Stimulated activated CD4-positive, alpha-beta T cell treated with anti-CD3 and anti-CD28 coated beads, Interleukin-1b, Interleukin-23, amount 100 ng/mL, for 48 hours (primary cell): Measurements from ENCODE around the gene SLC6A6.
"Not testable (repeated sequence)": the region's sequence is repeated elsewhere in the genome, so short reads cannot be mapped to it uniquely, and the experiment has no call there.

Source experiments
- DNase-seq: peaks from one replicate; pipeline ENCODE4 v3.0.0-alpha.2; 2020

Gene SLC6A6

DNA sequence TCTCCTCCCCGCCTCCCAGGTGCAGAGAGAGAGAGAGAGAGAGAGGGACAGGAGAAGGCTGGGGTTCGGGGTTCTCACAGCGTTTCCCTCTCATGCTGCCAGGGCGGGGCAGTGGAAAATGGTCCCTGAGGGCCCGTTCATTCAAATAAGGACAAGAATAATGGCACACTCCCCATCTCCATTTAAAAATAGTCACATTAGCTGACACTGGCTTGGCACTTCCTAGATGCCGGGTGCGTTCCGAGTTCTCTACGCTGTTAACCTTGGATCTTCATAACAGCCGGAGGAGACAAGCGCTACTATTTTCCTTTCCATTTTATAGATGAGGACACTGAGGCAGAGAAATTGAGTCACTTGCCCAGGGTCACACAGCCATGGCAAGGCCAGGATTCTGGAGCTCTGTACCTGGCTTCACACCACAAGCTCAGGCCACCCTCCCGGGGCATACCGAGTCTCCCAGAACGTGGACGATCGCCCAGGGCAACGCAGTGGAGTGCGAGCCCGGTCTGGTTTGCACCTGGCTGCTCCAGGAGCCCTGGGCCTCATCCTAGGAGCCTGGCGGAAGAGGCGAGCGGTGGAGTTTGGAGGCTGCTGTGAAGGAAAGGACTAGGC lies 608 bp upstream of the SLC6A6 start:
- no peak for DNase-seq

DNA sequence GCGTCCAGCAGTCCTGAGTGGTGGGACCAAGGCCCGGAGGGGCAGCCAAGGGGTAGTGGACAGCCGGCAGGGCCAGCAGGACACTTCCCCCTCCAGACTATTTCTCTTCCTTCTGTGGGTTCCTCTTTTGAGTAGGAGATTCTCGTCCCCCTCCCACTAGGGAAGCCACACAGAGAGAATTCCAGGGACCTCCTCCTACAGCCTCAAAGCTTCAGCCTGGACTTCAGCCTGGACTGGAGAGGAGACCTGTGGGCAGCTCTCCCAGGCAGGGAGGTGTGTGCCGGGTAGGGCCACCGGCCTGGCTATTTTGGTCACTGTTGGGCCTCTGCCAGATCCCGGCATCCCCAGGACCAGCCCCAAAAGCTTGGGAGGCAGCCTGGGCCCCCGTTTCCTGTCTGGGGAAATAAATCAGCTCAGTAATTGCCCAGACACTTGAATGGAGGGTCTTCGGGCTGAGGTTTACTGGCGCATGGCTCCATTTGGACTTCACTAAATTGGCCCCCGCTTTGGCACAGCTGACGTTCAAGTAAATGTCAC lies 1.3 kb downstream of the SLC6A6 start:
- DNase-seq, result no peak

GRCh38 chr3:14404186-14404585 lies 1.8 kb downstream of the SLC6A6 start:
- DNase-seq, result no peak

- no peak for DNase-seq
Observed at GRCh38 chr3:14404631-14405359, 2.4 kb downstream of the SLC6A6 start.

DNA sequence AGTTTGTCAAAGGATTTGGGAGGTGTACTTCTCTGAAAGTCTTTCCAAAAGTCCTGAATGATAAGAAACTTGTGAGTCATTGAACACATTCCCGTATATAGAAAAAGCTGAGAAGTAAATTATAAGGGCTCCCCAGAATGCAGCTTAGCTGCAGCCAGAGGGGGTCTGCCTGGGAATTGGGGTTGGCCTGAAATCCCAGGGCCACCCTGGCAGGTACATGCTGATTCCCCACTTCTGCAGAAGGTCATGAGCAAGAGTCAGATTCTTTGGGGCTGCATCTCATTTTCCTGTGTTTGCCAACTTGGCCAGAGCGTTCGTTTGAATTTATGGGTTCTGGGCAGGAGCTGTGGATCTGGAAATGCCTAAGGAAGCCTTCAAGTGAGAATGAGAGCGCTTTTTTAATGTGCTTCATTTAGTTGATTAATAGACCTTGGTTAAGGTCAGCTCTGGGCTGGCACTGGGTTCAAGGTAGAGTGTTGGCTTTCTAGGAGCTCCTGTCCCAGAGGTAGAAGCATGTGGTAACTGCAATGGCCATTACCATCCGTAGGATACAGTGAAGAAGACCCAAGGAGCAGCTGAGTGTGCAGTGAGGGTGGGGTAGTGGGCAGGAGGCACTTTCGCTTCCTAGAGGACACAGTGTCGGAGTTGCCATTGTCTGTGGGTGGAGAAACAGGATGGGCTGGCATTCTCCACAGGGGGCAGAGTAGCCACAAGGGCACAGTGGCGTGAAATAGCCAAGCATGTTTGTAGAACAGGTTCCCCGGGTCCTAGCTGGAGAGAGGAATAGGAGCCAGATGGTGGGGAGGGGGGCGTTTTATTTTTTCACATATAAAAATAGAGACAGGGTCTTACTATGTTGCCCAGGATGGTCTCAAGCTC lies 3.2 kb downstream of the SLC6A6 start:
- no peak for DNase-seq

GRCh38 chr3:14406336-14406735 lies 3.9 kb downstream of the SLC6A6 start:
- DNase-seq, result no peak

- DNase-seq, result no peak
Observed at GRCh38 chr3:14406766-14407165, 4.4 kb downstream of the SLC6A6 start.

DNA sequence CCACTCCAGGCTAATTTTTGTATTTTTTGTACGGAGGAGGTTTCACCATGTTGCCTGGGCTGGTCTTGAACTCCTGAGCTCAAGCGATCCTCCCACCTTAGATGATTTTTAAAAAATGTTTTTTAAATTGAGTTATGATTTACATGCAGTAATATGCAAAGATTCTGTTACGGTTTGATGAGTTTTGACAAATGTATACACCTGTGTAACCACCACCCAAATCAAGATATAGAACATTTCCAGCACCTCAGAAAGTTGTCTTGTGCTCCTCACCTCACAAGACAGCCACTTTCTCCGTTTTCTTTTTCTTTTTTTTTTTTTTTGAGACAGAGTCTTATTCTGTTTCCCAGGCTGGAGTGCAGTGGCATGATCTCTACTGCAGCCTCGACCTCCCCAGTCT lies 4.8 kb downstream of the SLC6A6 start:
- no peak for DNase-seq

GRCh38 chr3:14409779-14410063 lies 7.3 kb downstream of the SLC6A6 start:
- not testable (repeated sequence) for DNase-seq

- DNase-seq, result no peak
Observed at GRCh38 chr3:14410106-14410502, 7.7 kb downstream of the SLC6A6 start.

DNA sequence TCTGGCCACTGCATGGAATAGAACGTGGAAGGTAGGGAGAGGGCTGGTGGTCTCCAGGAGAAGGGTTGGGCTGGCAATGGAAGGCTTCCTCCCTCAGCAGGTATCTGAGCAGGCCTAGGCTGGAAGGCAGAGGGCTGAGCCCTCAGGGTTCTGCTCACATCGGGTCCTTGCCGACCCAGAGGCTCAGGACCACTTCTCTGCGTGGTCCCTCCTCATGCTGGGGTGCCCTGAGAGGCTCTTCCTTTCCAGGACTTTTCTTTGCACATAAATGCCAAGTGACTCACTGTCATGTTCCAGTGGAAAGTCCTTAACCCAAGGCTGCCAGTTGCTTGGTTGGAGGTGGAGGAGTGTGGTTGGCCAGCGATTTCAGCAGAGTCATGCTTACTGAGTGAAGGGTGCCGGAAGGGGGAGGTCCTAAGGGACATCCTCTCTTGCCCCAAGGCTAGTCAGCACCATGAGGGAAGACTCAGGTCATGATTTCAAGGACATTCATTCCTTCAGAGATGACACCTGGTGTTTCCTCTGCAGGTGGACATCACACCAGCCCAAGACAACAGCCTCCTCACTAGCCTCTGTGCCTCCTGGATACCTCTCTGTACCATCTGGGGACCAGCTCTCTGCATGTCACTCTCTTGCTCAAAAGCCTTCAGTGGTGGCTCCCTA lies 8.2 kb downstream of the SLC6A6 start:
- DNase-seq, result peak; percentile 49

GRCh38 chr3:14411166-14411526 lies 8.7 kb downstream of the SLC6A6 start:
- DNase-seq, result no peak

DNA sequence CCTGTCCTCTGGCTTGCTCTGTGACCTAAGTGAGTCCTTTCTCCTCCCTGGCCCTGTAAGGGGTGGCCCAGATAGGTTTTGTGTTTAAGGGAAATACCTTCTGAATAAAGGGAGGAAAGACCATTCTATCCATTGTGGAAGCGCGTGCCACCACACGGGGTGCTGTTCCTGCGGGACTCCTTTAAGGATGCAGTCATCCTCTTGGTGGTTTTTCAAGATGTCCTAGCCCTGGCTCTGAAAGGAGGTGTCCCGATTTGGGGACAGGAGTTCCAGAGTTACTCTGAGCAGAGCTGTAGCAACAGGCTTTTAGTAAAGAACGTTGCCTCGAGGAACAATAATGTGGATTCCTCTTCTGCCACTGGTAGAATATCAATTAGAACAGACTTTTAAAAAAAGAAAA lies 9.6 kb downstream of the SLC6A6 start:
- DNase-seq, result no peak

DNA sequence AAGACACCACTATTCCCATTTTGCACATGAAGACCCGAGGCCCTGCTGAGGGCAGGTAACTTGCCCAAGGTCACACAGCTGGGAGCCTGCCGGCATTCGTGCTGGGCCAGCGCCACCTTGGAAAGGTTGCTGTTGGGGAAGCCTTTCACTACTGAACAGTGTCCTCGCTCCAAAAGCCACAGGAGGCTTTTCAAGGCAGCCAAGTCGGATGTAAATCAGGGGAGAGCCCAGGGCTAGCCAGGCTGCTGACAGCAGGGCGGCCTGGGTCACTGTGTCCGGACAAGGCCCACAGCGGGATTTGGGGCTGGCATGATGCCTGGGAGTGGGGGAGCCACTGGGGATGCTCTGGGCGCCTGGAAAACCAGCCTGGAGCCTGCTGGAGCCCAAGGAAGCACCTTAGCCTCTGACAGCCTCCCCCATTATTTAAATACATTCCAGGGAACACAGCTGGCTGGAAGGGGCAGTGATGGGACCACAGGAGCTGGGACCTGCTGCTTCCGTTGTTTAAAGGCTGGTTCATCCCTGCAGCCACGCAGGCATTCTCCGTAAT lies 10.5 kb downstream of the SLC6A6 start:
- DNase-seq, result no peak

DNA sequence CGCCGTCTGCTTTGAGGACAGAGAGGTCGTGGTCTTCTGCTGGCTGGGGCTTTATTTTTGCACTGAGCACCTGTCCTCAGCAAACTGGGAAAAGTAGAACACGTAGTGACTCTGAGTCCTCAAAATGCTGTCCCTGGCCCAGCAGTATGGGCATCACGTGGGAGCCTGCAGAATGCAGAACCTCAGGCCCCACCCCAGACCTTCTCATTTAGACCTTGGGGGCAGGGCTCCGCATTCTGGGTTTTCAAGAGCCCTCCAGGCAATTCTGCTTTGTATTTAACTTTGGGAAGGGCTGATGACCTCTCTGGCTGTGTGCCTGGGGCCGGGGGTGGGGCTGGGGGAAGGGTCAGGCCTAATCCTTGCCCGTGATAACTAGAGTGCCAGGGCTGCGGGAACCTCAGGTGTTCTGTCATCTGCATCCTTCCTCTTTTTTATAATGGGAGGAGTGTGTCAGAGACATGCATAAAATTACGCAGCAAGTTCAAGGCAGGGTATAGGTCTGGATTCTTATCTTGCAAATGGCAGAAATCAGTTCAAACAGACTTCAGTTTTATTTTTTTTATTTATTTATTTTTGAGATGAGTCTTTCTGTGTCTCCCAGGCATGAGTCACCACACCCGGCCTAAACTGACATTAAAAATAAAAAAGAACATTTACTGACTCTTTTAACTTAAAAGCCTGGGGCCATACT lies 11.1 kb downstream of the SLC6A6 start:
- no peak for DNase-seq

GRCh38 chr3:14414846-14415464 lies 12.5 kb downstream of the SLC6A6 start:
- DNase-seq, result no peak

DNA sequence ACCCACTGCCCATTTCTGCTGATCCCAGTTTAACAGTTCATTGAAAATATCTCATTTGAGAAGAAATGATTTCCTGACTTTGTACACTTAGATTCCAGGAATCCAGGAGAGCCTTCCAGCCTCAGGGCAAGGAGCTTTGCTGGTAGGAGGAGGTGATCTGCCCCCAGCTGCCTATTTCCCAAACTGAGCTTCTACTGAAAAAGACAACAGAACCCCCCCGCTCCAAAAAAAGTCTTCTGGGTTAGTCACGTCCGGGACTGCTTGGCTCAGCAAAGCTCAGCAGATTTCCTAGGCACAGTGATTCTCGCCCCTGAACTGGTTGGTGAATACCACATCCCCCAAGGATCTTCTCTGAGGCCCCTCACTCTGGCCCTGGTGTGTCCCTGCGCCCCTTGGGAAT lies 13.1 kb downstream of the SLC6A6 start:
- DNase-seq, result no peak

DNA sequence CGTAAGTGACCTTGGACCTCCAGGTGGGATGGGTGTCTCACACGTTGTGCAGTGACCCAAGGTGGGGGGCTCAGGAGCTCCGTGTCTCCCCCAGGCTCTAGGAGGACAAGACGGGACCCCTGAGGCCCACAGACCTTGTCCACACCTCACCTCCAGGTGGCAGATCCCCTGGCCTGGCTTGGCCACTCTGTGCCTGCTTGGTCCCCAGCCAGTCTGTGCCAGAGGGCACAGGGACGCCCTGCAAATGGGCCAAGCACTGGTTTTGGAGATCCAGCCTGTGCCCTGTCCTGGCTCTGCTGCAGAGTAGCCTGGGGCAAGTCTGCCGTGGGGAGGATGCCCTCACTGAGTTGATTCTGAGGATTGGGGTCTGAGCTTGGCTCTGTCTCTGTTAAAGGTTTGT lies 14.0 kb downstream of the SLC6A6 start:
- no peak for DNase-seq

GRCh38 chr3:14418296-14419250 lies 16.2 kb downstream of the SLC6A6 start:
- no peak for DNase-seq
